Right renal pelvis (tissue), 4 donors: Measurements from ENCODE around the gene HCRTR2. TPM values are rescaled to one million over a fixed set of nuclear protein-coding genes. Genes with fewer than 3 reads are reported as not detected.
"Not testable (repeated sequence)": the region's sequence is repeated elsewhere in the genome, so short reads cannot be mapped to it uniquely, and the experiment has no call there.

Experiments
- DNase-seq, 4 donors: peaks; one replicate each; pipeline ENCODE4 v3.0.0-alpha.2; 2013; ENCODE audit warnings: low read depth in 4 of 4, low spot score in 3 of 4, missing footprints in 1 of 4
- polyA plus RNA-seq, 4 donors: library from polyadenylated mRNA; unstranded; fragments of 120-200 nt; gene quantifications; one replicate each; pipeline ENCODE4 v1.2.1, GENCODE V29; 2013; ENCODE audit not compliant: insufficient read length in 4 of 4

HCRTR2 gene
- polyA plus RNA-seq, 4 donors: 0.18 to 0.47 (median 0.39) TPM

DNA sequence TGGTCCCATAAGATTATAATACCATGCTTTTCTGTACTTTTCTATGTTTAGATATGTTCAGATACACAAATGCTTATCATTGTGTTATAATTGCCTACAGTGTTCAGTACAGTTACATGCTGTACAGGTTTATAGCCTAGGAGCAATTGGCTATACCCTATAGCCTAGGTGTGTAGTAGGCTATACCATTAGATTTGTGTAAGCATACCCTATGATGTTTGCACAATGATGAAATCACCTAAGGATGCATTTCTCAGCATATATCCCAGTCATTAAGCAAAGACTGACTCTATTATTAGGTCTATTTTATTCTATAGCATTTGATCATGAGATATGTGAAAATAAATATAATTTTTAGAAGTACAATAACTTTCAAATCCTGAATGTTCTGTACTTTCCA, 36.6 kb downstream of the HCRTR2 start:
- DNase-seq: no peak

GRCh38 chr6:55212156-55212555, 37.8 kb downstream of the HCRTR2 start:
- no peak for DNase-seq

GRCh38 chr6:55220961-55221360, 46.6 kb downstream of the HCRTR2 start:
- DNase-seq: no peak

- no peak for DNase-seq
Observed at GRCh38 chr6:55227862-55228261, 53.5 kb downstream of the HCRTR2 start.

- no peak for DNase-seq
Observed at GRCh38 chr6:55239099-55239498, 64.8 kb downstream of the HCRTR2 start.

GRCh38 chr6:55240975-55241605, 66.8 kb downstream of the HCRTR2 start:
- DNase-seq: peak in 3 of 4 donors; percentile 1 to 5 (median 2)

DNA sequence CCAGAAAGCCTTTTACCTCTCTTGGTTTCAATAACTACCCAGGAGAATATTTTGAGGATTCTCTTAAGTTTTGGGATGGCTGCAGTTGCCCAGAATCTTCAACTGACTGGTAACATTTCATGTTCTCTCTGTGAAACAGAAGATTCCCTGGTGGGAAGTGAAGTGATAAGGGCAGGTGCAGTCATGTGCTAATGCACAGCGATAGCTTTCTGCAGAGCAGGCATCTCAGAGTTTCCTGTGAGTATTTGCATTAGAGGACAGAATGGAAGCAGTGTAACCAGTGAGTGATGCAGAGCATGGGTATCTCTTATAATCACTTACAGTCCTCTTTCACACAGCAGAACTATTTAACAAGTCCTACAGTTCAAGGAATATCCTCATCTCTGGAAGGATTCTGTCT, 76.1 kb downstream of the HCRTR2 start:
- DNase-seq: no peak

GRCh38 chr6:55255113-55255512, 80.8 kb downstream of the HCRTR2 start:
- DNase-seq: no peak

GRCh38 chr6:55260181-55260580, 85.9 kb downstream of the HCRTR2 start:
- no peak for DNase-seq

GRCh38 chr6:55265409-55266114, 91.2 kb downstream of the HCRTR2 start:
- DNase-seq: no peak

- DNase-seq: no peak
Observed at GRCh38 chr6:55266896-55267295, 92.6 kb downstream of the HCRTR2 start.

GRCh38 chr6:55276745-55277530, 102.6 kb downstream of the HCRTR2 start:
- peak; percentile 47 to 69 (median 64) for DNase-seq

- peak in 1 of 4 donors; percentile 7 for DNase-seq
Observed at GRCh38 chr6:55277646-55278045, 103.3 kb downstream of the HCRTR2 start.

GRCh38 chr6:55281215-55281614, 106.9 kb downstream of the HCRTR2 start:
- no peak for DNase-seq

GRCh38 chr6:55282115-55282514, 107.8 kb downstream of the HCRTR2 start:
- DNase-seq: no peak

- DNase-seq: no peak
Observed at GRCh38 chr6:55286824-55287223, 112.5 kb downstream of the HCRTR2 start.

DNA sequence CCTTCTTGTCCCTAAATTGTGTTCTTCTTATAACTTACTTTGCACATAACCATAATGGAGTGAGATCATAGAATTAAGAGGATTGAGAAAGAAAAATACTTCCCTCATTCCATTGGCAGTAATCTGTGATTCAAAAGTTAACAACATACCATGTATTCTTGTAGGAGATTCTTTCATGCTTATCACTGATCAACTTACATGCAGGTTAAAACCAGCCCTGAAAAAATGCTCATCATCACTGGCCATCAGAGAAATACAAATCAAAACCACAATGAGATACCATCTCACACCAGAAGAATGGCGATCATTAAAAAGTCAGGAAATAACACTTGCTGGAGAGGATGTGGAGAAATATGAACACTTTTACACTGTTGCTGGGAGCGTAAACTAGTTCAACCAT, 116.4 kb downstream of the HCRTR2 start:
- DNase-seq: no peak

GRCh38 chr6:55293116-55293515, 118.8 kb downstream of the HCRTR2 start:
- DNase-seq: no peak

GRCh38 chr6:55297214-55297613, 122.9 kb downstream of the HCRTR2 start:
- not testable (repeated sequence) for DNase-seq

DNA sequence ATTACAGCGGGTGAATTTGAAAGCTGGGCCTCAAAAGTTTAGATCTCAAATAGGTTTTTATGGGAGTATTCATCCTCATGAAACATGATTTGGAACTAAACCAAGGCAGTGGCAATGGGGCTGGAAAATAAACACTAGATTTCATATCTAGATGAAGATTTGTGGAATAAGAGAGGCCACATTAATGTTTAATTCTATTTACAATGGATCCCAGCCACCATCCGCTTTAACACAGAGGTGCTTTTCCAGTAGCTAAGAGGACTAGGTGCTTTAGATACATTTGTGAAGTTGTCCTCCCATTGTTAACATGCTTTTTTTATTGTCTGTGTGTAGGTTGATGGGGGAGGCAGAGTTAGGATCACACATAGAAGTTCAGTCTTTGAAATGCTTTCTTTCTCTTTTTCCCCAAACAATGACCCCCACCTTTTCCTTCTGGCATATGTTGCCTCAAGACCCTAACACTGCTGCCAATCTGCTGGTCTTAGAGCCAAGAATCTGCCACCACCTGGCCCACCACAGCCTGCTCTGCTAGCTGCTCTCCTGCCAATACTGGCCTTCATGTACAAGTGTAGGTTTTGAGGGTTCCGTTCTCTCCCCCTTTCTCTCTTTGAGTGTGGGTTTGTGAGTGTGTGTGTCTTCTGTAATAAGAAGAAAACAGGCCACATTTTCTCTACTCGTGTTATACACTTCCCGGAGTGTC, 125.1 kb downstream of the HCRTR2 start:
- DNase-seq: no peak

DNA sequence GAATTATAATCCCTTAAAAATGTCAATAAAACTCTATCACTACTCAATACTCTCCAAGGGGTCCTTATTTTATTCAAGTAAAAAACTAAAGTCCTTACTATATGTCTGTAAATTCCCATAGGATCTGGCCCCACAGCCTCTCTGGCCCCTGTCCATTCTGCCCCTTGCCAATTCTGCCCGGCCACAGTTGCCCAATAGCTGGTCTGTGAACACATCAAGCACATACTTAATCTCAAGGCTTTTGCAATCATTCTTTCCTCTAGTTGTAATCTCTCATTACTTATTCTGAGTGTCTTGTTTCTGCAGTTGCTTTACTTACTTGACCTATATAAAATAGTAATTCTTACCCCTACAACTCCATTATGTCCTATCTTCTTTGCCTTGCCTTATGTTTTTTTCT, 130.4 kb downstream of the HCRTR2 start:
- DNase-seq: no peak
